Measurements from ENCODE around the gene MBTPS1.

DNA sequence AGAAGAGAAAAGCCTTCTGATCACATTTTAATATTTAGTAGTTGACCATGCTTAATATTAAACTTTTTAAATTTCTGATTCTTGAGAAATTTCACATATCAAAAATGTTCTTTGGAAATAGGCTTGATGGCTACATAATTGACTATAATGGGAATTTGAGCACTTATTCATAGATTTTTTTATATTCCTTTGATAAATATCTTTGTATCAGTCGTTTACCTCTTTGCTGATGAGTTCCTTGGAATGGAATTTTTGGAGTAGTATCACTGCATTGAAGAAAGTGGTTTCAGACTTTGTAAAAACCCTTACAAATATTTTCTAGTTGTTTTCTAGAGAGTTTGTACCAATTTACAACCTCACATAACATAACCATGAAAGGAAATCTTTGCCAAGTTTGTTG, 43.1 kb upstream of the MBTPS1 start:
- TF ChIP-seq, protein P1, sequence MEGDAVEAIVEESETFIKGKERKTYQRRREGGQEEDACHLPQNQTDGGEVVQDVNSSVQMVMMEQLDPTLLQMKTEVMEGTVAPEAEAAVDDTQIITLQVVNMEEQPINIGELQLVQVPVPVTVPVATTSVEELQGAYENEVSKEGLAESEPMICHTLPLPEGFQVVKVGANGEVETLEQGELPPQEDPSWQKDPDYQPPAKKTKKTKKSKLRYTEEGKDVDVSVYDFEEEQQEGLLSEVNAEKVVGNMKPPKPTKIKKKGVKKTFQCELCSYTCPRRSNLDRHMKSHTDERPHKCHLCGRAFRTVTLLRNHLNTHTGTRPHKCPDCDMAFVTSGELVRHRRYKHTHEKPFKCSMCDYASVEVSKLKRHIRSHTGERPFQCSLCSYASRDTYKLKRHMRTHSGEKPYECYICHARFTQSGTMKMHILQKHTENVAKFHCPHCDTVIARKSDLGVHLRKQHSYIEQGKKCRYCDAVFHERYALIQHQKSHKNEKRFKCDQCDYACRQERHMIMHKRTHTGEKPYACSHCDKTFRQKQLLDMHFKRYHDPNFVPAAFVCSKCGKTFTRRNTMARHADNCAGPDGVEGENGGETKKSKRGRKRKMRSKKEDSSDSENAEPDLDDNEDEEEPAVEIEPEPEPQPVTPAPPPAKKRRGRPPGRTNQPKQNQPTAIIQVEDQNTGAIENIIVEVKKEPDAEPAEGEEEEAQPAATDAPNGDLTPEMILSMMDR (conservative IDR thresholded peaks at IDR 0.05 in 1 of 2, IDR thresholded peaks at IDR 0.05 in 1 of 2; ENCODE audit: low read depth in 1 of 2, low read length in 2 of 2), result no peak
- TF ChIP-seq EZH2 (IDR thresholded peaks at IDR 0.05; ENCODE audit: low read length, missing control alignments), result no peak

All from fibroblast of lung (primary cell).